ENCODE data around the gene HRG. TPM values are rescaled to one million over a fixed set of nuclear protein-coding genes. Genes with fewer than 3 reads are reported as not detected.

HRG gene
- total RNA-seq, 6 donors from 2014 or later: 0.13 to 0.23 TPM; not detected in 4

GRCh38 chr3:186625600-186626042, 40.2 kb upstream of the HRG start:
- ATAC-seq (ENCODE audit: low FRiP score in 2 of 2) (no peak), DNase-seq (no peak)
- no peak overlapping the region for H3K27ac ChIP-seq
- H3K27me3 ChIP-seq: no peaks in the 10 kb centered on the region
- H3K36me3 ChIP-seq: no peaks in the 10 kb centered on the region
- no peaks in the 10 kb centered on the region for H3K4me1 ChIP-seq
- H3K4me3 ChIP-seq: no peak overlapping the region
- TF ChIP-seq EP300 (IDR thresholded peaks at IDR 0.05) (no peak), POLR2AphosphoS5 (IDR thresholded peaks at IDR 0.05) (no peak), CTCF (IDR thresholded peaks at IDR 0.05) (no peak), POLR2A (IDR thresholded peaks at IDR 0.05) (no peak)
- 64 to 69% methylated on average over 4 of the region's 4 CpGs for WGBS, 2 donors
- H3K9me3 ChIP-seq: no peaks in the 10 kb centered on the region

DNA sequence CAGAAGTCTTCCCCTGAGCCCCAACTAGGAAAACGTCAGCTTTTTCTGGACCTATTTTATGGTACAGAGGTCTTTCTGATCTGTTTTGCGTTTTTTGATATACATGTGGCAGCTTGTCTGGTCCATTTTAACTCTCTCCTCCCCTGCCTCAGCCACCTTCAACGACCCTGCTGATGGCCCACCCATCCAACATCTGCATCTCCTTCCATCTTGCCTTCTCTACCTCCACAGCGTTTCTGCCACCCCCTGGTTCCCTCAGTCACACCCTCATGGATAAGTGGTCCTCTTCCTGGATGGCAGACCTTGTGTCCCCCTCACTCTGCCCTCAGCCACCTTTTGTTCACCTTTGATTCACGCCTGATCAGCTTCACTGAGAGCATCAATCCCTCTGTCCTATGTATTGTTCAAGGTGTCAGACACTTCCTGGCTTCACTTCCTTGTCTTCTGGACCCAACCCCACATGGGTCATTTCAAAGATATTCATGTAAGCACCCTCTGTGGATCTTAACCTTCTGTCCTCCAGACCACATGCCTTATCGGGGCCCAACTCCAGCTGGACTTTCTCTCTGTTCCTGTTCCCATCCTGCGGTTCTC, 39.5 kb upstream of the HRG start:
- no peaks in the 10 kb centered on the region for H3K27me3 ChIP-seq
- no peaks in the 10 kb centered on the region for H3K36me3 ChIP-seq
- DNase-seq (no peak), ATAC-seq (ENCODE audit: low FRiP score in 2 of 2) (peak in 1 of 2 donors; percentile 34)
- no peaks in the 10 kb centered on the region for H3K9me3 ChIP-seq
- no peak overlapping the region for H3K4me3 ChIP-seq
- no peak for TF ChIP-seq POLR2A (IDR thresholded peaks at IDR 0.05)
- TF ChIP-seq CTCF (IDR thresholded peaks at IDR 0.05): no peak
- TF ChIP-seq POLR2AphosphoS5 (IDR thresholded peaks at IDR 0.05): no peak
- no peak for TF ChIP-seq EP300 (IDR thresholded peaks at IDR 0.05)
- no peaks in the 10 kb centered on the region for H3K4me1 ChIP-seq
- WGBS, 2 donors: 69 to 74% methylated on average over 7 of the region's 7 CpGs
- H3K27ac ChIP-seq: no peak overlapping the region

GRCh38 chr3:186627852-186628414, 37.9 kb upstream of the HRG start:
- Histone ChIP-seq H3K36me3 (no peaks in the 10 kb centered on the region), H3K4me1 (no peaks in the 10 kb centered on the region), H3K27ac (no peak overlapping the region), H3K4me3 (no peak overlapping the region), H3K9me3 (no peaks in the 10 kb centered on the region), H3K27me3 (no peaks in the 10 kb centered on the region)
- 93 to 94% methylated on average over 7 of the region's 7 CpGs for WGBS, 2 donors
- TF ChIP-seq EP300 (IDR thresholded peaks at IDR 0.05) (no peak), POLR2AphosphoS5 (IDR thresholded peaks at IDR 0.05) (no peak), CTCF (IDR thresholded peaks at IDR 0.05) (no peak), POLR2A (IDR thresholded peaks at IDR 0.05) (no peak)
- no peak for ATAC-seq (ENCODE audit: low FRiP score in 2 of 2)
- DNase-seq: no peak

- no peak for DNase-seq
- Histone ChIP-seq H3K4me1 (no peaks in the 10 kb centered on the region), H3K27me3 (no peaks in the 10 kb centered on the region), H3K36me3 (no peaks in the 10 kb centered on the region), H3K4me3 (no peak overlapping the region), H3K9me3 (no peaks in the 10 kb centered on the region), H3K27ac (no peak overlapping the region)
- TF ChIP-seq POLR2A (IDR thresholded peaks at IDR 0.05): no peak
- no peak for TF ChIP-seq EP300 (IDR thresholded peaks at IDR 0.05)
- TF ChIP-seq CTCF (IDR thresholded peaks at IDR 0.05): no peak
- no peak for TF ChIP-seq POLR2AphosphoS5 (IDR thresholded peaks at IDR 0.05)
- WGBS, 2 donors: 82 to 90% methylated on average over 7 of the region's 7 CpGs
- ATAC-seq (ENCODE audit: low FRiP score in 2 of 2): no peak
These were observed 37.1 kb upstream of the HRG start for GRCh38 chr3:186628756-186629155.

All from upper lobe of left lung (tissue), 6 donors.